HG02623 (cell line): ENCODE measurements around the gene CEP72.
"Not testable (repeated sequence)": the region's sequence is repeated elsewhere in the genome, so short reads cannot be mapped to it uniquely, and the experiment has no call there.

Experiments
- ATAC-seq: cut with Tn5 transposase; IDR thresholded peaks from one replicate; pipeline ENCODE4 v1.9.1; 2021; ENCODE audit warnings: moderate library complexity; ENCODE audit not compliant: unreplicated experiment

The CEP72 gene

GRCh38 chr5:669111-669841, 57.1 kb downstream of the CEP72 start:
- no peak for ATAC-seq

- ATAC-seq, result no peak
These were observed 57.8 kb downstream of the CEP72 start for GRCh38 chr5:669842-670395.

- no peak for ATAC-seq
These were observed 58.5 kb downstream of the CEP72 start for GRCh38 chr5:670396-671270.

GRCh38 chr5:671459-672328, 59.6 kb downstream of the CEP72 start:
- ATAC-seq, result peak; percentile 54

GRCh38 chr5:672329-673160, 60.4 kb downstream of the CEP72 start:
- no peak for ATAC-seq

GRCh38 chr5:673161-673830, 61.2 kb downstream of the CEP72 start:
- no peak for ATAC-seq

- no peak for ATAC-seq
These were observed 61.9 kb downstream of the CEP72 start for GRCh38 chr5:673831-674629.

- no peak for ATAC-seq
These were observed 62.5 kb downstream of the CEP72 start for GRCh38 chr5:674630-675011.

- no peak for ATAC-seq
These were observed 63.2 kb downstream of the CEP72 start for GRCh38 chr5:675111-675870.

- ATAC-seq, result no peak
These were observed 63.9 kb downstream of the CEP72 start for GRCh38 chr5:675871-676698.

GRCh38 chr5:676699-677076, 64.5 kb downstream of the CEP72 start:
- ATAC-seq, result no peak

GRCh38 chr5:677131-678101, 65.3 kb downstream of the CEP72 start:
- ATAC-seq, result no peak

- not testable (repeated sequence) for ATAC-seq
These were observed 66.4 kb downstream of the CEP72 start for GRCh38 chr5:678521-678920.

GRCh38 chr5:679166-679895, 67.2 kb downstream of the CEP72 start:
- not testable (repeated sequence) for ATAC-seq

GRCh38 chr5:680118-680795, 68.1 kb downstream of the CEP72 start:
- ATAC-seq, result not testable (repeated sequence)
